Measurements from ENCODE around the gene SLC9A6.
"Not testable (repeated sequence)": the region's sequence is repeated elsewhere in the genome, so short reads cannot be mapped to it uniquely, and the experiment has no call there.

The SLC9A6 gene

GRCh38 chrX:136030303-136031191 is 45.3 kb downstream of the SLC9A6 start:
- no peak for DNase-seq

DNA sequence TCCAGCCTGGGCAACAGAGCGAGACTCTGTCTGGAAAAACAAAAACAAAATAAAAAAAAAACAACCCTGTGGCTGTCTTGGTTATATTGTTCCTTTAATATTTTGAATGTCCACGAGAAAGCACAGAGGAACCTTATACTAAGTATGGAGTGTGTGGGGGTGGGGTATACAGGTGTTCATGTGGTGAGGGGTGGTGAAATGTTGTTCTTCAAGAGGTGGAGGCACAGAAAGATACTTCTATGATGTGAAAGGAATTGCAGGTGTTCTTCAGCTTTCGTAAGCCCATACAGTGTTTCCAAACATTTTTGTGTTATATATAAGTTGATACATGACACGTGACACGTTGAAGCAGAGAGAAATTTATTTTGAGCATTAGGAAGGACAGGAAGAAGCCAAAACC is 46.4 kb downstream of the SLC9A6 start:
- no peak for DNase-seq

DNA sequence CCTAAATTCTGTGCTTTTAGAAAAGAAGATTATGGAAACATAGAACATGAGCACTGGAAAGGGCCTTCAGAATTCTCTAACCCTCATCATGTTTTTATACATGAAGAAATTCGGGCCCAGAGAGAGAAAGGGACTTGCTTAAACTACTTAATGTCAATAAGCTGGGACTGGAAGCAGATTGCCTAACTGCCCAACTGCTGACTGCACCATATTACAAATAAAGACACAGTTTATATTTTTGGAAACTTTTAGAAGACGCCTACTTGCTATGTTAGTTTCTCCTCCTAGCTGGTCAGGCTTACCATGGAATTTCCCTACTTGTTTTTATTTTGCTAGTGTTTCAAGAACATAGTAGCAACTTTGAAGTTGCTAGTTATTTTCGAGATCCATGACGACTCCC is 47.1 kb downstream of the SLC9A6 start:
- no peak for DNase-seq

- DNase-seq = no peak
Measured at GRCh38 chrX:136034668-136035067, 49.4 kb downstream of the SLC9A6 start.

DNA sequence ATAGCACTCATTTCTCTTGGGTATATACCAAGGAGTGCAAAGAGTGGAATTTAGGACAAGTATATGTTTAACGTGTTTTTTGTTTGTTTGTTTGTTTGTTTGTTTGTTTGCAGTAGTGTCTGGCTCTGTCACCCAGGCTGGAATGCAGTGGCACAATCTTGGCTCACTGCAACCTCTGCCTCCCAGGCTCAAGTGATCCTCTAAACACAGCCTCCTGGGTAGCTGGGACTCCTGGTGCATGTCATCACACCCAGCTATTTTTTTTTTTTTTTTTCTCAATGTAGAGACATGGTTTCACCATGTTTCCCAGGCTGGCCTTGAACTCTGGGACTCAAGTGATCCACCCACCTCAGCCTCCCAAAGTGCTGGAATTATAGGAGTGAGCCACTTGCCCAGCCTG is 50.4 kb downstream of the SLC9A6 start:
- no peak for DNase-seq

- DNase-seq = no peak
Measured at GRCh38 chrX:136039485-136039884, 54.2 kb downstream of the SLC9A6 start.

- DNase-seq = no peak
Measured at GRCh38 chrX:136039968-136040367, 54.7 kb downstream of the SLC9A6 start.

DNA sequence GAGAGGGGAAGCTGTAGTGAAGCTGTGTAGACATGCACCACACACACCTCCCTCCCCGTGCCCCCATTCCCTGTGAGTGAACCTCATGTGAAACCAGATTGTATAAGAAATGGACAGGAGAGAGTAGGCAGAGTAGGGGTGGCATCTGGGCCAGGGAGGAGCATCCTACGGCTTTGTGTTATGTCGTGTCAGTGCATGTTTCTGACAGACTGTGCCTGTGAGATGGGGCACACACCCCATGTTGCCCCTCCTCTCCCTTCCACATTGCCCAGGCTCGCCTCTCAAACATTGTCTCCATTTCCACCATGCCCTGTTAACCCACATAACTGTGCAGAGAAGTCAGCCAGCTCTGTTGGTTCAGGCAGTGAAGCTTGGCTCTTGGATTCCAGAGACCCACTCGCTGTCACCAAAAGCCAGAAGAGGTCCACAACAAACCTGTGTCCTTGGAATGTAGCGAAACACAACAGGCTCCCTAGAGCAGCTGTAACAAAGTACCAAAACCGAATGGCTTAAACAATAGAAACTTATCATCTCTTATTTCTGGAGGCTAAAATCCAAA is 56.1 kb downstream of the SLC9A6 start:
- DNase-seq = no peak

GRCh38 chrX:136045008-136045407 is 59.8 kb downstream of the SLC9A6 start:
- DNase-seq = no peak

DNA sequence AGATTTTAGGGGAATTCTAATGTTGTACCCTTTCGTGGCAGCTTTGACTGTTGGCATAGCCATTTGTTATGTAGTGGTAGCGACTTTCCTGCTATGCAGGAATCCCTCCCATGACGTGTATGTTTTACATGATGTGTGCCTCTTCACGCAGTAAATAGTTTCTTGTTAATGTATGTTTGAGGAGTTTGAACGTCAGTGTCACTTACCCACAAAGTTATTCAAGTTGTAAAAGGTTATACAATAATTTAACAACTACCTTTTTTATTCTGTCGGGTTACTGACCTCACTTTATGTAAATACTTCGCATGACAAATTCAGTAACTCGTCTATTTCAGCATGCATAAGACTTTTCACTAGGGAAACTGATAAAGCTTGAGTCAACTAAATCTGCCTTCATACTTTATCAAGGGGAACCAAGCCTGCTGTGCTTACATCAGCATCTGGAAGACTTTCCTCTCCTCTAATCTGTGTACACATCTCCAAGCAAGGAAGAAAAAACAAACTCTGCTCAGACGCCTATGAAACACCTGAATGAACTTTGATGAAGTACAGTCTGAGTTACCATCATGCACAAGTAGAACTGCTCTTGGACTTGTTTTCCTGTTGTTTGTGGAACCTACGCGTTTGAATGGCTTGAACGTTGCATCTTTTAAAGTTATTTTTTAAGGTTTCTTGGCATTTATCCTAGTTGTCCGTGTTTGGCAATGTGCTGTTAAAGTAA is 61.2 kb downstream of the SLC9A6 start:
- no peak for DNase-seq

DNA sequence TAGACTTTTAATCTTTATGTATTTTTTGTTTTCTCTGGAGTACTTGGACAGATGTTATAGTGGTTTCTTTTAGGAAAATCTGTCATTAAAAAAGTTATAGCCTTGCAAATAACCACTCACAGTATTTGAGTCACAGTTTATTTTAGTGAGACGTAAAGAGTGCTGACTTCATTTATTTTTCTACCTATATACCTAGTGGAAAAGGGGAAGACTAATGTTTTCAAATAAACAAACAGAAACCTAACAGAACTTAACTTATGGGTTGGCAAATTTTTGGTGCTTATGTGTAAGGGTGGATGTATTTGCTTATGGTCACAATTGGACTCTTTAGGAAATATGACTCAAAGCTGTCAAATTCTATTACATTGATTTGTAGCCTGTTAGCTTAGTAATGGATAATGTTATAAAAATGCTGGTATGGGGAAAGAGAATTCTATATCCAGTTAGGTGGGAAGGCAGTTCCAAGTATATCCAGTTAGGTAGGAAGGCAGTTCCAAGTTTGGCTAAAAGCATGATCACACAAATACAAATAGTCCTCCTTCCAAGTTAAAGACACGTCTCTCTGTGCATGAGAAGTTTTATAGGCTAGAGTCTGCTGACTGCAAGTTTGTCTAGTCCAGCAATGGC is 61.9 kb downstream of the SLC9A6 start:
- no peak for DNase-seq

DNA sequence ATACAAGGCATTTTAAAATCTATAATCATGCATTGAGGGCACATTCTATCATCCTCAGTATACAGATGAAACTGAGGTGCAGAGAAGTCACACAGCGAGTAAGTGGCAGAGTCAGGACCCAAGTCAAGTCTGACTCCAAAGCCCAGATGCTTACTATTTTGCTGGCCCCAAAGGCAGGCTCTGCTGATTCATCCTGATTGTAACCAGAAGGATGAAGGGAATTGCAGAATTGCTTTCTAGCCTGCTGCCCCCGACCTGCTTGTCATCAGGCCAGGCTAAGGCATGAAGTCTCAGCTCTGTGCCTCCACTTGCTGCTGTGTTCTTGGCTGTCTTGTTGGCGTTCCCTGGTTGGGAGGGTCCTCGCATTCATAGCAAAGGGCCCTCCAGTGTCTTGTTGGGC is 62.7 kb downstream of the SLC9A6 start:
- no peak for DNase-seq

GRCh38 chrX:136048446-136048845 is 63.2 kb downstream of the SLC9A6 start:
- no peak for DNase-seq

- no peak for DNase-seq
Measured at GRCh38 chrX:136049608-136050007, 64.4 kb downstream of the SLC9A6 start.

GRCh38 chrX:136050875-136051274 is 65.6 kb downstream of the SLC9A6 start:
- not testable (repeated sequence) for DNase-seq

- DNase-seq = no peak
Measured at GRCh38 chrX:136051611-136052010, 66.4 kb downstream of the SLC9A6 start.

- no peak for DNase-seq
Measured at GRCh38 chrX:136055651-136056221, 70.5 kb downstream of the SLC9A6 start.

GRCh38 chrX:136057567-136057966 is 72.3 kb downstream of the SLC9A6 start:
- DNase-seq = no peak

- no peak for DNase-seq
Measured at GRCh38 chrX:136059350-136059749, 74.1 kb downstream of the SLC9A6 start.

- no peak for DNase-seq
Measured at GRCh38 chrX:136061286-136061685, 76.1 kb downstream of the SLC9A6 start.

DNA sequence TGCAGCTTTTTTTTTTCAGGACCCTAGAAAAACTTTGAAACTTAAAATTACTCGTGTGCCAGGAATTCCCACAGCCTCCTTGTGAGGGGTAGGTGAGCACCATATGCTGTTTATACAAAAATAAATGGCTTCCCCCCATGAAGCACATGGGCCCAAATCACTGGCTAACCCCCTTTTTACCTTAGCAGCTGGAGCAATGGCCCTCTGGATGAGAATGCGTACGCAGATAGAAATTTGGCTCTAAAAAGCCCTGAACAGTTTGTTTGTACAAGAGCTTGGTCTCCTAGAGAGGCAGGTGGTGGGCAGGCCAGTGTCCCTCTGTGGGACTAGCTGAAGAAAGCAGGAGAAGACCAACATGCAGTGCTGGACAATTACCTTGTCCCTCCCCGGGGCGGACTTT is 76.5 kb downstream of the SLC9A6 start:
- no peak for DNase-seq

DNA sequence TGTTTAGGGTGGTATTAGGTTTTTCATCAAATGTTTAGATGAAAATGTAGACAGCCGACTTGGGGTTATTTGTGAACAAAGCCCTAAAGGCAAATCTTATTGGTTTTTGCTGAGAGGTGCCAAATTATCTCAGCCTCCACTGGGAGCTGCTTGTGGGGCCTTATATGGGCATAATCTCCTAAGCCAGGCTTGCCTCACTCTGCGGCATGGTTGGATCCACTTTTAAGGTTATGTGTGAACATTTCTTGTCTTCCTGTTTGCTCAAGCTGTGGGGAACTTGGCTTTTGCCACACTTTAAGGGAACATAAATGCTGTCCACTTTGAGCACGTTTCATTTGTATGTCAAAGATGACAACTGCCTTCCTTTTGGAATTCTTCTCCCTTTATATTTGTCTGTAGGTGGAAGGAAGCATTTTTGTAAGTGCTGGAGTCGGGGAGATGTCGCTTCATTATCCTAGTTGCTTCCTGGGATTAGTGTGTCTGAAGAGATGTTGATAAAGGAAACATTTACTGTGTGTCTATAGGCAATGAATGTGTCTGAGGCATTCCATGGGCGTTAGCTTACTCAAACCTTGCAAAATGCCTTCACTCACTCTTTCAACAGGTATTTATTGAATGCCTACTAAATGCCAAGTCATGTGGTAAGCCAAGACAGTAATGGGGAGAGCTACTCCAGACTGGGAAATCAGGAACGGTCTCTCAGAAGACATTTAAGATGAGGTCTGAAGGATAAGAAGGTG is 78.3 kb downstream of the SLC9A6 start:
- no peak for DNase-seq
